ENCODE measurements around the gene POLDIP3.

Gene POLDIP3

GRCh38 chr22:42614312-42615091, at the start of gene POLDIP3:
POLDIP3 (minus strand) TSS chr22:42614883; CDS start chr22:42614857, 26 bp downstream.
- peak; percentile 74 for DNase-seq (ENCODE audit: low read depth)

DNA sequence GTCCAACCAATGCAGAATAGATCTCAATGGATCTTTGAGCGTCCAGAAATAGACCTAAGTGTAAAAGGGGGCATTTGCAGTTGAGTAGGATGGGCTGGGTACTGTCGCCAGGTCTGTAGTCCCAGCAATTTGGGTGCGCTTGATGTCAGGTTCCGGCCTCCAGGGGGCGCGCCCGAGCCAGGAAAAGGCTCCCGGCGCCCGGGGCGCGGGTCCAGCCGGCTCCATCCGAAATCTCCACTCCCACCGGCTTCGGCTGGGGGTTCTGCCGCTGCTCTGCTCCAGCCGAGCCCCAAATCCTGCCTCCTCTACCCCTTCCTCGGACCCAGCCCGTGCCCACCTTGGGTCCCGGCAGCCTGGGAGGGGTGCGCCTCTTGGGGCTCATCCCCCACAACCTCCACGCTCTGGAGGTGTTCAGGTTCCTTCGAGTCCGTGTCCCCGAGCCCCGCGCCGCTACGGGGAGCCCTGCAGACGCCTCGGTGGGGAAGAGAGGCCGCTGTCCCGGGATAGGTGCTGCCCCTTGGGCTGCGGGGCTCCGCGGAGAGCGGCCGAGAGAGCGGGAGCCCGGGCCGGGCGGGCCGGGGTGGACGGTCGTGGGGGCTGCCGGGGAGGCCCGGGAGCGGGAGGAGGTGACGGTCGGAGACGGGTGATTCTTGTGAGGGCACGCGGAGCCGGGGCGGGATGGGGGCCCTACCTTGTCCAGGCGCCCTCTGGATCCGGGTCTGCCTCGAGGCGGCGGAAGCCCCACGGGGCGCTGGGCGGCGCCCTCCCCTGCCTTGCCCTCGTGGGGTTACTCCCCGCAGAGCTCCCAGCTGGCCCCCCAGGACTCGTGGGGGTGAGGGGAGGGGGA, 47.5 kb upstream of the POLDIP3 start:
- DNase-seq (ENCODE audit: low read depth), result no peak

DNA sequence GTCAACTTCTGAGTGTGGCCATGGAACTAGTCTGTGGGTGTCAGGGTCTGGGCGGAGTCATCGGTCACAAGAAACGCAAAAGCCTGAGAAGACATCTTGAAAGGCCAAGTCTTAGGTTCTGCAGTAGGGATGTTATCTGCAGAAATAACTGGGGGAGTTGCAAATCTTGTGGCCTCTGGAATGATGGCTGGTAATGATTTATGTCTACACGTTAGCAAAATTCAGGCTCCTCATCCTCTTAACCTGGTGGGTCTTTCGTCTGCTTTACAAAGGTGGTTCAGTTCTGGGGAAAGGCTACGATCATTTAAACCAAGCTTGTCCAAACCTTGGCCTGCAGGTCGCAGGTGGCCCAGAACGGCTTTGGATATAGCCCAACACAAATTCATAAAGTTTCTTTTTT, 41.9 kb upstream of the POLDIP3 start:
- DNase-seq (ENCODE audit: low read depth), result no peak

- DNase-seq (ENCODE audit: low read depth), result no peak
These were observed 41.0 kb upstream of the POLDIP3 start for GRCh38 chr22:42655693-42656092.

- DNase-seq (ENCODE audit: low read depth), result no peak
These were observed 39.9 kb upstream of the POLDIP3 start for GRCh38 chr22:42654436-42655073.

DNA sequence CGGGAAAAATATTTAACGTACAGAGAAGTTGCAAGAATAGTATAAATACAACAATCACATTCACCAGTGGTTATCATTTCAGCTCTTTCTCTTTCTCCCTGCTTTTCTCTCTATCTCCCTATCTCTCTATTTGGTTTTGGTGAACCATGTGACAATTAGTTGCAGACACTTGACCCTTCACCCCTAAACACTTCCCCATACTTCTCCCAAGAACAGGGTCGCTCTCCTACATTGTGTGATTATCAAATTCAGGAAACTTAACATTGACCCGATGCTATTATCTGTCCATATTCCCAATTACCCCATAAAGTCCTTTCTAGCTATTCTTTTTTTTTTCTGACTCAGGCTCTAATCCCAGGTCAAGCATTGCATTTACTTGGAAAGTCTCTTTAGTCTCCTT, 39.3 kb upstream of the POLDIP3 start:
- no peak for DNase-seq (ENCODE audit: low read depth)

- DNase-seq (ENCODE audit: low read depth), result no peak
These were observed 36.5 kb upstream of the POLDIP3 start for GRCh38 chr22:42651134-42651533.

GRCh38 chr22:42649246-42650099, 34.8 kb upstream of the POLDIP3 start, which contains the start of gene CYB5R3:
CYB5R3 (minus strand) TSS chr22:42649392; CDS start chr22:42649315, 77 bp downstream.
- no peak for DNase-seq (ENCODE audit: low read depth)

GRCh38 chr22:42648368-42649245, 33.9 kb upstream of the POLDIP3 start:
- no peak for DNase-seq (ENCODE audit: low read depth)

GRCh38 chr22:42648017-42648367, 33.3 kb upstream of the POLDIP3 start:
- DNase-seq (ENCODE audit: low read depth), result no peak

GRCh38 chr22:42646569-42647525, 32.2 kb upstream of the POLDIP3 start:
- DNase-seq (ENCODE audit: low read depth), result no peak

- DNase-seq (ENCODE audit: low read depth), result no peak
These were observed 31.4 kb upstream of the POLDIP3 start for GRCh38 chr22:42645938-42646568.

- no peak for DNase-seq (ENCODE audit: low read depth)
These were observed 30.8 kb upstream of the POLDIP3 start for GRCh38 chr22:42645341-42645937.

DNA sequence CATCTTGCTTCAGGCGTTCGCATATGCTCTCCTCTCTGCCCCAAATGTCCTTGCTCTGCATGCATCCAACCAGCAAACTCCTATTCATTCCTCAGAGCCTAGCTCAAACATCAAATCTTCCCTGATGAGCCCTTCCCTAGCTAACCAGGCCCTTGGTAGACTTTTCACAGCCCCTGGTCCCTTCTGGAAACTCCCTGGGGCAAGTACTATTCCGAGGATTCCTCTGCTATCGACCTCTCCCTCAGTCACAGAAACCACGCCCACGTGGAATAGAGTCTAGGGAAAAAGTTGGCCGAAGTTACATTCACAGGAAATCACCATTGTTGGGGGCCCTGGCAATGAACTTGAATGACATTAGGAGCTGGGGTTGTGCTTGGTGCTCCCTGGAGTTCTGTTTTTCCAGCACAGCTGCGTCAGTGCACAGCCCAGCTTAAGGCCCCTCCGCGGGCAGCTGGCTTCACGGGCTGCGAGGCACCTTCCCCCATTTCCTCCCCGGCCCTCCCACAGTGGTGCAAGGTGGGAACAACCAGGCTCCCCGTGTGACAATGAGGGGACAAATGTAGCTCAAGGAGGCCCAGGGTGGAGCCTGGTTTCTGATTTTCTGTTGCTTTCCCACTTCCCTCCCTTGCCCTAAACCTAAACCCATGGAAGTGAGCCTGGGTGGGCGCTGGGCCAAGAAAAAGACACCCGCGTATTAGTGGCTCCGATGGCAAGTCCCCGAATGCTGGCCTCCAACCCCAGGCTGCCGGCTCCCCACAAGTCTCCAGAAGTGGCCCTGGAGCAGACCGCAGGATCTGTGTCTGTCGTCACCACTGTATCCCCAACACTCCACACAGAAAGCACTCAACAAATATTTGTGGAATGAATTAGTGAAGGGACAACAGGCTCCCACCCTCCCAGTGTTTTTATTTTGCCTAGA, 30.0 kb upstream of the POLDIP3 start:
- no peak for DNase-seq (ENCODE audit: low read depth)

GRCh38 chr22:42643634-42644421, 29.1 kb upstream of the POLDIP3 start:
- no peak for DNase-seq (ENCODE audit: low read depth)

DNA sequence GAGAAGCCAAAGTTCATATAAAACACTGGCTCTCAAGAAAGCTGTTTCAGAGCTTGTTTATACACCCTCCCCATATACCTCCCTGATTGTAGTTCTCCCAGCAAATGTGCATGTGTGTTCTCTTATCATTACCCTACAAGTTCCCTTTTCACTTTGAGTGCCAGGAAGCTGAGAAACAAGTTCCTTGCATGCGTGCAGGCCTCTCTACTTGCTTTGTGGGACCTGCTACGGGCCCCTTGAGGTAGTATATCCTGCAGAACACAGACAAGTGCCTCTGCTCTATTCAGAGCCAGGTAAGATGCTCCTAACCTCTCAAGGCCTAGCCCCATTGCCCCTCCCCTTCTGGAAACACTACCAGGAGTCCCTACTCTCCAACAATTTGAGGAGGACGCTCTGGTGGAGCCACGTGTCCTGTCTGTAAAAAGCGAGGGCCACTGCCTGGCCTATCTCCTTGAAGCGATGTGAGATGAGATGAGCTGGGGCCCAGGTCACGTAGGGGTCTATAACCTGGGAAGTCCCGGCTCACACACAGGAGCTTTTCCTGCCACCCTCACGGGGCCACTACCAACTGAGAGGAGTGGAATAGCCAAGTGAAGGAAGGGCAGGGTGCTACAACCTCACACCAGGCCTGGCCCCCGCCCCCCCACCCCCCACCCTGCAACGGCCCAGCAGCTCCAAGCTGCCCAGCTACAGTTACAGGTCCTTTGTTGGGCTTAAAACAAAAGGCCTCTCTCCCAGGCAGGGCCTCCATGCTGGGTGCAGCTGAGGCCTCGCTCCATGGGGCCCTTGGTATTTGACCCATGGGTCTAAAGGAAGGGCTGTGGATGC, 28.3 kb upstream of the POLDIP3 start:
- DNase-seq (ENCODE audit: low read depth), result no peak
